Activated CD4-positive, alpha-beta T cell treated with anti-CD3 and anti-CD28 coated beads for 4 hours (primary cell): ENCODE data around the gene CKS2.

Experiments
- DNase-seq, 2 donors: peaks; one replicate each; pipeline ENCODE4 v3.0.0-alpha.2; 2020

Gene CKS2

DNA sequence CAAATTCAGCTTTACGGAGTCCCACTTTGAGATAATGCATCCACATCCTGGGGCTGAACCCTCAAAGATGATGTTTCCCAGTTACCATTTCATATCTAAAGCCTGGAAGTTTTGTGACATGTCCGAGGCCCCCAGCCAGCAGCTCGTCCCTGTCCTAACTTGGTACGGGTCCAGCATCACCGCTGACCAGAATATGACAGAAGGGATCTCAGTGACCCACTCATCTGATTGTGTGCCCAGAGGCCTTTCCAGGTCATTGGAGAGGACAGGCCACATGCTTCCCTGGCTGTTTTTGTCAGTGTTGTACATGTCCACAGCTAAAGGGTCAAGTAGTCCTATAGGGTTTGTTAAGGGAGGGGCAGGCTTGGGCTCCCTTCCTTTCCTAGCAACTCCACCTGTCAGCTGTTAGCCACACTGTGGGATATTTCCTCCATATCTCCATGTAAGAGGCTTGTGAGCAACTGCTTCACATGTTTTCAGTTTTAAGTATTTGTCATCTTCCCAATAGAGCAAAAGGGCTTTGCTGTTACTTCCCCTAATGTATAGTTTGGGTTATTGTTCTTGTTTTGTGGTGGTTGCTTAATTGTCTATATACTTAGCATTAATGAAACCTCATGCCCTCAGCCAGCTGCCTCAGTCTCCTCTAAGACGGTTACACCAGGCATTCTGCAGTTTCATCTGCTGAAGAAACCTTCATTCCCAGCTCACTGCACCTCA, 40.7 kb downstream of the CKS2 start:
- DNase-seq: no peak

DNA sequence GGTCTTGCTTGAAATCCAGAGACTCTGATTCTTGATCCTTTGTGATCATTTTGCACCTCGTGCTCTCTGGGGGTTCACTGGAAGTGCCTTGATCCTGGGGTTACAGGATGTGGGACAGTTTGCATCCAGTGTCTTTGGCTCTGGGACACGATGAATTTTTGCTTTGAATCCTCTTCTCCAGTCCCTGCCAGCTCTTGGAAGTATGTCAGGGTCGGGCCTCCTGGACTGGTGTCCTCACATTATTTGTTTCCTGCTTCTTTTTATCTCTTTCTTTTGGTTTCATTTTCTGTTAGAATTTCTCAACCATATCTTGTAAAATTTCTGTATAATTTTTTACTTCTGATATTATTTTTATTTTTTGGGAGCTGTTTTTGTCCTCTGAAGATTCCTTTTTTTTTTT, 41.5 kb downstream of the CKS2 start:
- DNase-seq: no peak

DNA sequence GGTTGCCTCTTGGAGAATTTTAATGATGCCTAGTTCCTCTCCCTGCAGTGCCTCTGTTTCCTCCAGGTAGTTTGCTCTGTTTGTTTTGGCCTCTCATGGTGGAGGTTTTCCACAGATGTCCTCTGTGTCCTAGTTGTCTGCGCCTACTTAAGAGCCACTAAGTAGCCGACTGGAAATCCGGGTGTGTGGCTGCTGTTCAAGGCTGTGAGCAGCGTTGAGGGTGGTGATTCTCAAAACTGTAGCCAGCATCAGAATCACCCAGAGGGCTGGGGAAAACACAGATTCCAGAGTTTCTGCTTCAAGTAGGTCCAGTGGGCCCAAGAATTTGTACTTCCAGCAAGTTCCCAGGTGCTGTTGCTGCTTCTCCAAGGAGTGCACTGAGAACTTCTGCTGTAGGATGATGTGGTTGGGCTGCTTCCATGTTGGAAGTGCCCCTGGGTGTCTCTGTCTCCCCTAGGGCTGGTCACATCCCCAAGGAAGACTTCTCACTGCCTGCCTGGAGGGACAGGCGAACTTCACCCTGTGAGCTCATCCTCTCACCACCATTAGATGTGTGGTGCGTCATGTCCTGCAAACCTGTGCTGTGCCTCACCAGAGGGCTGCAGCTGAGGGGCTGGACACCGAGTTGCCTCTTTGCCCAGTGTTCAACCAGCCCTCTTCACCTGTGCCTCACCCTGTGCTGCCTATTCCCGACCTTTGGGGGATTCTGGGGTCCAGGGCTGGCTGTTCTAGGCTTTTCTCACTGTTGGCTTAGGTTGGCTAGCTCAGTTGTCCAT, 42.1 kb downstream of the CKS2 start:
- DNase-seq: no peak

DNA sequence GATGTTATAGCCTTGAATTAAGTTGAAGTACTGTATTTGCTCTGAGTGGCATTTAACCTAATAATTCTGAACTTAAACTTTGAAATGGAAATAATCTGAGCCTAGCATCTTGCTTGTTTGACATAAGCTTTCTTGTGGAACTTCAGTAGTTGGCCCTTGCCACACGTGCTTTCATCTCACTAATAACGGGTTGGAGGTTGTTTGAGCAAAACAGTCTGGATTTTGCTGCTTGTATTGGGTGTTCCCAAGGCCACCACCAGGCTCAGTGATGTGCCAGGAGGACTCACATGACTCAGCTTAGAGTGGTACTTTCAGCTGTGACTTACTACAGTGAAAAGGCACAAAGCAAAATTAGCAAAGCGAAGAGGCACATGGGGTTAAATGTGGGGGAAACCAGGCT, 43.0 kb downstream of the CKS2 start:
- no peak for DNase-seq

DNA sequence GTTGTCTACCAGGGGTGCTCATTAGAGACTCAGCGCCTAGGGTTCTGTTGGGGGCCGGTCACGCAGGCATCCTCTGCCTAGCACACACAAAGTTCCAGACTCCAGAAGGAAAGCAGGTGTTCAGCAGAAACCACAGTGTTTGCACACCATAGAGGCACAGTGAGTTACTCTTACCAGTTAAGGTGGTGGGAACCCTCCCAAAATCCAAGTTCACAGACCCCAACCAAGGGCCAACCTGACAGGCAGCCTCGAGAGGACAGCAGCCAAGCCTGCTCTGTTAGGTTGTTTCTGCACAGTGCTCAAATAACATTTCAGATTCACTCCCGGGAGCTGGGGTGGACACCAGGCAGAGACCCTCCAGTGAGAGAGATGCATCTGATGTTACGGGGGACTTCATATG, 43.5 kb downstream of the CKS2 start:
- no peak for DNase-seq

DNA sequence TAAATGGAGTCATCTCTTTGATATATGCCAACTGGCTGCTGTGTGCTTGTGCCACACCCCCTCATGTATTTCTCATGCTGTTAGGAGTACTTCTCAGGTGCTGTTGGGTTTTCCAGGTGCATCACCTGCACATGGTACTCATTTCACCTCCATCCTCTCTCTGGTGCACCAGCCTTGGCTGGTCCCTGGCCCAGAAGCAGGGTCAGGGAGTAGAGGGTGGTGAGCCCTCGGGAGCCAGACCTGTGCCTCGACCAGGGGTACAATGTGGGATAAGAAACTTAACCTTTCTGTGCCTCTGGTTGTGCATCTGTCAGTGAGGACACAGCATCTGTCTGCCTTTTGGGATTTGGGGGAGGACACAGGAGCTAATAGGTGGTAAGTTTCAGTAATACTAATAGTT, 45.8 kb downstream of the CKS2 start:
- no peak for DNase-seq

DNA sequence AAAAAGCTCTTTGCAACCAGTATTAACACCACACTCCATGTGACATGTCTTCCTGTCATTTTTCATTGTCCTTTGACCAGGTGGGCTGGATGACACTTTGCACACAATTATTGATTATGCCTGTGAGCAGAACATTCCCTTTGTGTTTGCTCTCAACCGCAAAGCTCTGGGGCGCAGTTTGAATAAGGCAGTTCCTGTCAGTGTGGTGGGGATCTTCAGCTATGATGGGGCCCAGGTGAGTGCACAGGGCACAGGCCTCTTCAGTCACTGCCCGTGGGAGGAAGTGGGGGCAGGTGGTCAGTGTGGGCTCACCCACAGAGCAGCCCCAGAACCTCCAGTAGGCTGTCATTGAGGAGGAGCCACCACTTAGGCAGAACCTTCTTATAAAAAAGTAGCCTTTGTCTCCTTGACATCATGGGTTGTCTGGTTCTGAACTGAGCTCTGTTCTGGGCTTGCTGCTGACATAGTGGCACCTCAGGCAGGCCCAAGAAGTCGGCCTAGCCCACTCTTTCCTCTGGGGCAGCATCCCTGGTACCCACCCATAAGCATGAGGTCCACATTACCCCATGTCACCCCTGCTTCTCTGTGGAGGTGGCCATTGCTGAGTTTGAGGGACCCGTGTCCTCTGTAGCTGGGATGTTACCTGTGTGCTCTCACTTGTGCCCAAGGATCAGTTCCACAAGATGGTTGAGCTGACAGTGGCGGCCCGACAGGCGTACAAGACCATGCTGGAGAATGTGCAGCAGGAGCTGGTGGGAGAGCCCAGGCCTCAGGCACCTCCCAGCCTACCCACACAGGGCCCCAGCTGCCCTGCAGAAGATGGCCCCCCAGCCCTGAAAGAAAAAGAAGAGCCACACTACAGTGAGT, 46.6 kb downstream of the CKS2 start:
- DNase-seq: no peak

DNA sequence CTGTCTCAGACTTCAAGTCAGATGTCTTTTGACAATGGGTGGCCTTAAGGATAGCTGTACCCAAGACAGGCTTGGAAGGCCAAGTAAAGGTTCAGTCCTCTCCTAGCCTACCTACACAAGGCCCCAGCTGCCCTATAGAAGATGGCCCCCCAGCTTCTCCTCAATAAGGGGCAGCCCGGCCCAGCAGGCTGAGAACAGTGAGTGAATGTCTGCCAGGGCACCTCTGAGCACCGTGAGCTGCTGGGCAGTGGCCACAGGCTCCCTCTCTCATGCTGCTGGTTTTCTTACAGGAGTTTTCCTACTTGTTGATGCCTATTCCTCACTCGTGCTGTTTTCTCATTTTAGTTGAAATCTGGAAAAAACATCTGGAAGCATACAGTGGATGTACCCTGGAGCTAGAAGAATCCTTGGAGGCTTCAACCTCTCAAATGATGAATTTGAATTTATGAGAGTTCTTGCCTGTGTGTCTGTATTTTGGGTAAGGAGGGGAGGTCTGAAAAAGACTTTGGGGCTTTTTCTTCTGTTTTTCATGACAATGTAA, 47.5 kb downstream of the CKS2 start:
- no peak for DNase-seq

DNA sequence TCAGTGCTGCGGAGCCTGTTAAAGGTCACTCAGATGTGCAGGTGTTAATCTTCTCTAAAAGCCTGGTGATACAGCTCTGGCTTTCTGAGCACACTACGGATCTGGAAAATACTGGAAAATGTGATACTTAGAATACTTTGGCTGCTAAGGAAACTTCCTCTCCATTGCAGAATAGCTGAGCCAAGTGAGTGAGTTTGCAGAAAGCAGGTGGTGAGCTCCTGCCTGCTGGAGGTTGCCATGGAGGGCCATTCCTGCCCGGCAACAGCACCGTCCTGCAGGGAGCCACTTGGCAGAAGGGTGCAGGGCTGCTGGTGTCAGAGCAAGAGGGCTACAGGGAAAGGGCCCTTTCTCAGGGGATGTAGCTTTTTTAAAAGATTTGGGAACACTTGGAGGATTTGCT, 48.0 kb downstream of the CKS2 start:
- DNase-seq: no peak

DNA sequence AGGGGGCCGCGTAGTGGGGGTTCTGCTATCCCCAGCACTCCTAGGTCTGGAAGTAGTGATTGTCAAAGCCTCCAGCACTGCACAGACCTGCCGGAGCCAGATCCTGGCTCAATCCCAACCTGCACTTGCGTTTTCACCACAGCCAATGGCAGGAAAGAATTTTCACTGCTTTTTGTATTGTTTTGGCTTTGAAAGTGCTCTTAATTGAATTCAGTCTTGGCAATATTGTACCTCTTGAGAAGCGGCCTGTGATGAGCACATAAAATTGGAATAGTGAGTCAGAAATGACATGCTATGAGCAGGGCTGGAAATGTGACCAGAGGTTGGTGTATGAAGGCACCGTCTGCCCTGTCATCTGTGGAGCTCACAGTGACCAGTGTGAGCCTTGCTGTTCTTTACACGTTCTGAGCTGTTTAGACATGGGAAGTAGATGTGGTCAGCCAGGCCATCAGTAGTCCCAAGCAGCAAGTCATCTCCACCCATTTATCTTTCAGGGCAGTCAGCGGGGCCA, 48.8 kb downstream of the CKS2 start:
- DNase-seq: no peak

DNA sequence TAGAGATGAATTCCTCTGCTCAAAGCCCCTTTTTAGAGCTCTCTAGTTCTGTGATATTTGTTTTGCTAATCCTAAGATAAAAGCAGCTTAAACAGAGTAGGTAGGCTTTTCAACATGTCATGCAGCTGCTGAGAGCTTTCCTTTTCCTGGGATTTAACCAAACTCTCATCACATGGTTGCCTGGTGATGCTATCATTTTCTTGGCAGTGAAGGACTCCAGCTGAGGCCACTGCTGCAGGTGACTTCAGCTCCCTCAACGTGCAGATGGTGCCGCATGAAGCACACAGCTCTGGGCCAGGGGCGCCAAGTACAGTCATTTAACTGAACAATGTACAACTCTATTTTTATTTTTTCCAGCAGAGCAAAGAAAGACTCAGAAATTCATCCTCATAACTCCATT, 49.5 kb downstream of the CKS2 start:
- no peak for DNase-seq

DNA sequence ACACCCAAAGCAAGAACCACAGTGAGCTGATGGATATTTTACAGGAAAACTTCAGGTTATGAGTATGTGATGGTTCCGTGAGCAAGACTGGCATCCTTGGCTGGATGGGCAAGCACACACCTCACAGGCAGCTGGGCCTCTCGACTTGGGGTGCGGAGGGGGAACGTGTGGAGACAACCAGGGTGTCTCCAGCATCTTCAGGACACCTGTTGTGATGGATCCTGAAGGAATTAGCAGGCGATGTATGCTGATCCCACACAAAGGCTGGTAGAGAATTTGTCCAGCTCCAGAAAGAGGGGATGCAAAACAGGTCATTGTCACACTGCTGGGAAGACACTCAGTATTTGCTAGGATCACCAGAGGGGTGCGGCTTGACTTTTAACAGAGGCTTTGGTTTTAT, 50.0 kb downstream of the CKS2 start:
- DNase-seq: no peak

DNA sequence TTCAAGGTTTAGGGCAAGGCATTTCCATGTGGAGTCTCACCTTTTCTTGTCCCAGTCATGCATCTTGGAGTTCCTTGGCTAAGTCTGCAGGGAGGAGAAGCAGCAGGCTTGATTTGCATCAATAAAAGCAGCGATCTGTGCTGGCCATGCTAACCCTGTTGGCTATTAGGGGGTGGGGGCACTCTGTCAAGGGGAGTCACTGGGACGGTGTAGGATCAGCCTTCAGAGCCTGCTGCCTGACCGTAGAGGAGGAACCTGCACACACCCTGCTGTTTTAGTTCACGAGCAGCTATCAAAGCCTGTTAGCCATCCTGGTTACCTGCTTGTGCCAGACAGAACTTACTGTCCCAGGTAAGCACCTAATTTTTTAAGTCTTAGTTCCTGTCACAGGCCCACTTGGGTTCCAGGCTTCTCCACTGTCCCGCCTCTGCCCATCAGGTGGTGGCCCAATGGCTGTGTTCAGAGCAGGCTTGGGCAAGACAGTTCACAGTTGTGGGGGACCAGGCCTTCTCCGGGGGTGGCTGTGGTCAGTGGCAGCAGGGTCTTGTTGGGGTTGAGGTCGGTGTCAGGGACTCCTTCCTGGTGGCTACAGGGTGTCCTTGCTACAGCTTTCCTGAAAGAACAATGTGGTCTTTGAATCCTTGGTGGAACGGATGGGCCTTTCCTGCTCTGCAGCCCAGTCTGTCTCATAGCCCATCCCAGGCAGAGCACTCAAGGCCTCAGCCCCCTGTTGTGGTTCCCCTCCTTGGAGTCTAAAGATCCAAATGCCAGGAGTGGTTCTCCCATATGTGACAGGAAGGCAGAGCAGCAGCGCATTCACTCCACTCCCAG, 51.0 kb downstream of the CKS2 start:
- no peak for DNase-seq

DNA sequence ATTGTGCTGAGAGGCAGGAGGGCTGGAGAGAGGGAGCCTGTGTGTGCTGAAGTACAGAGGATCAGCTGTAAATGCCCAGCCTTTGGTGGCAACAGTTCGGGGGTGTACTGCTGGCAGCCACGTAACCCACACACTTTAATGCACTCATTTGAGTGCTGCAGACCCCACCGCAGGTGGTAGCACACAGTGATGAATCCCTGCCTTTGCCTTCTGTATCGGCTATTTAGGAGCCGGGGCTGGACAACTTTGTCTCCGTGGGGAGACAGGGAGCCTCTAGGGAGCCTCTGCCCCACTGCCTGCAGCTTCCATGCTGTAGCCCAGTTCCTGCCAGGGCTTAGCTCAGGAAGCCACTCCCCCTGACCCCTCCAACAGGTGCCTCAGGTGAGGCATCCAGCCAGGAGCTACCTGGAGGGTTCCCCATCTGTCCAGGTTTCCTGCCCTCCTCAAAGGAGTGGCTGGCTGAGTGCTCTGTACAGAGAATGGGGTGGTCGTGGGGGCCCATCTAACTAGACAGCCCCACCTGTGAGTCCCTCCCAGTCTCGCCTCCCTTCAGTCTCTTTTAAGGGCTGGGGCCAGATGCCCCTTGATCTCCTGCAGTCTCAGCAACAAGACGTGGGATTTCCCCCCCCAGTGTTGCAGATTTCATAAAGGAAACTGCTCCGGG, 51.8 kb downstream of the CKS2 start:
- DNase-seq: no peak

DNA sequence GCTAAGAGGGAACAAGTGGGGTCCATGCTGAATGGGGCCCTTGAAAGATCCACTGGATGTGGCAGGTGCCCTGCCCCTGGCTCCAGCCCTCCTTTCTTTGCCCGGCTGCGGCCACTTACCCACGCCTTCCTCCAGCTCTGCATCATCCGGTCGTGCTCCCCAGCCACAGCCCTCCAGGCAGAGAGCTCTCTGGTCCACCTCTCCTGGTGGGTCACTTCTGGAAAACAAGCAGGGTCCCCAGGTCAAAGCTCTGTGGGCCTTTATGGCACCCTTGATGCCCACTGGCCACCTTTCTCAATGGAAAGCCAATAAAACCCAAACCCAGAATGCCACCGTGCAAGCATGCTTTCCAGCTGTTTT, 52.3 kb downstream of the CKS2 start:
- DNase-seq: no peak

DNA sequence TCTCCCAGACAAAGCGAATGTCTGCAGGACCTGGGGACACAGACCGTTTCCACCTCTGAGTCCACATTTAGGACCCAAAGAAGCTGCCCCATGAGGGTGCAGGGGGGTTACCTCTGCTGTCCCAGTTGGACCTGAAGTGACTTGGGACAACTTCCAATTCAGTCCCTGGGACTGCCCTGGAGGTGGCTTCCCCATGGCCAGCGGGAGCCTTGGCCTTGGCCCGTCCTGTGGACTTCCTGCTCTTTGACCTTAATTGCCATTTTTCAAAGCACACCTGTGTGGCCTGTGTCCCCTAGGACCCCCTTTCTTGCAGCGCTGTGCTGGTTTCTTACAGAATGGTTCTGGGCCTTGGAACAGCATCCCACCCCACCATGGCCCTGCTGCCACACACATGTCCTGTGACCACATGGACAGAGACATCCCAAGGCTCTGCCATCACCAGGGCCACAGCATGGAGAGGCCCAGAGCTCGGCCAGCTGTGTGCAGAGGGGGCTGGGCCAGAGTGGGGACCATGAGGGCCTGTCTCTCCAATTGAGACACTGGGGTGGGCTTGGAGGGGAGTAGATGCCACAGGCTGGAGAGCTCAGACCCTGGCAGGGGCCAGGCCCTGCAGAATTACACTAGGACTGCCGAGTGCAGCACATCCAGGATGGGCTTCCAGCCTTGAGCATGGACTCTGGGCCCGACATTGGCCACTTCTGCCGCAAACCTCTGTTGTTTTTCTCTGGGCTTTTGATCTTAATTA, 53.1 kb downstream of the CKS2 start:
- DNase-seq: no peak

DNA sequence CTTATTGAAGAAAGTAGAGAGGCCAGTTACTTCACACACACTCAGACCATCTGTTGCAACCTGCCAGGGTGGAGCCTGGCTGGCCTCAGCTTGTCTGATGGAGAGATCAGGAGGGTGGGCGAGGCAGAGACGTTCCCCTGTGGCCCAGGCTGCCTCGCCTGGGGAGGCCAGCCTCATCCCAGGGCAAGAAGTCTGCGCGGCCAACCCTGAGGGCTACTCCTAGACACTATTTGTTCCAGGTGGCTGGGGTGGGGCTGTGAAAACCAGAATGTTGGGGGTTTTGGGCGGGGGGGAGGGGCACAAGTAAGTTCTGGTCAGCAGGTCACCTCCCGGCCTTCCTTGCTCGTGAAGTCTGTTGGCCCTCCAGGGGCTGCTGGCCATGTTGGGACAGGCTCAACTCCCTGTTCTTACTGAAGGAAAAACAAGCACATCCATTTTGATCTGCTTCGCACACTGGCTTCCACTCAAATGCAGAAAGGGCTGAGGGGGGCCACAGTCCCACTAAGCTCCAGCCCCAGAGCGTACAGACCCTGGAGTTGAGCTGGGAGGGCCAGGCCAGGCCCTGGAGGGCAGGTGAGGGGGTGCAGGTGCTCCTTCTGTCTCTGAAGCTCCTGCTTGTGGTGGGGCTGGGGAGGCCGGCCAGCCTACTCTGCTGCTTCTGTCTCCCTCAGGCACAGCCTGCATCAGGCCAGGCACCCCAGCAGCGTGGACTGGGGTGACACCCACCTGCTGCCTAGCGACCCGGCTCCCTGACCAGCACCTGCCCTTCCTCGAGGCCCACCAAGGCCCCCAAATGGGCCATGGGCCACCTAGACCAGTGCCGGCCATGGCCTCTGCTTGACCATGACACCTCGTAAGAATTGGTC, 53.9 kb downstream of the CKS2 start:
- no peak for DNase-seq

DNA sequence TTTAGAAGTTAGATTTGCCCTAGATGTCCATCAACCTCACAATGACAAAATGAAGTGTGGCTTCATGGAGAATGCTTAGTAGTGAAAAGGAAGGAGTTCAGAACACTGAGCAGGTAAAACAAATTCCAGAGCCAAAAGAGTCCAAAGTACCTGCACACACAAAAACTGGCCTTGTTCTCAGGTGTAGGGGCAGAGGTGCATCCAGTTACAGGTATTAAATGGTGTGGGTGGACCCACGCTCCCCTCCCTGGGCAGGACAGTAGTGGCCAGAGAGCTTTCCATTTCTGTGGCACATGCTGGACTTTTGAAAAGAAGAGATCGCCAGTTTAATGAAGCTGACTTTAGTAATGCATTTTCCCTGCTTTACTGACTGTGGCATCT, 54.5 kb downstream of the CKS2 start:
- no peak for DNase-seq
